CD4-positive, alpha-beta T cell treated with Interleukin-15 for 1 hour (primary cell): ENCODE results near the gene CFAP61.

Experiments used
- DNase-seq: peaks from one replicate; pipeline ENCODE4 v3.0.0-alpha.2; 2020

Gene CFAP61

GRCh38 chr20:20286061-20286460, 233.7 kb downstream of the CFAP61 start:
- DNase-seq: no peak

- DNase-seq: no peak
These were observed 237.0 kb downstream of the CFAP61 start for GRCh38 chr20:20289331-20289730.

- DNase-seq: no peak
These were observed 240.1 kb downstream of the CFAP61 start for GRCh38 chr20:20292472-20292871.

GRCh38 chr20:20293141-20293540, 240.8 kb downstream of the CFAP61 start:
- no peak for DNase-seq

DNA sequence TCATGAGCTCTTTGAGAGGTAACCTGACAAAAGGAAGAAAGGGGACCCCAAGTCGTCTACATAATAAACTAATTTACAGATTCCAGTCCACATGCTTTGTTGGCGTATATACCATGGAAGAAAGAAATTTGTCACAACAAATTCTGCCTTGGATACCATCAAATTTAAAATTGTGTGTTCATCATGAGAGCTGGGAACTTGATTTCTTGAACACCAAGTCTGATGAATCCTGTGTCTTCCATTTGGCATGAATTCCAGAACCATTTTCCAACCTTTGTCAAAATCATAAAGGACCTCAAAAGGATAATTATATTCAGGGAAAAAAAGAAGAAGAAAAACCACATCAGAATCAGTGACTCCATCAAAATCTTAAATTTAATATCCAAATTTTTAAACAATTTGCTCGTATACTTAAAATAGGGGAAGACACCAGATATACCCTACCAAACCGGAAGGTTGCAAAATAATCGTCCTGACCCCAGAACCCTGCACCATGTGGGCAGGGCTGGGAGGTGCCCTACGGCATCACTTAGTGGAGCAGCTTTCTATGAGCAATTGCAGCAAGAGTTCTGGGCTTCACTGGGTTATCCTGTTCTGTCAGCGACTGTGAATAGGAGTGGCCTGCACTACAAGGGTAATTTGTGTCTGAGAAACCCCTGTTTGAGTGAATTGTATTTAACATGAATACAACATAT, 241.5 kb downstream of the CFAP61 start:
- DNase-seq: no peak

- no peak for DNase-seq
These were observed 243.5 kb downstream of the CFAP61 start for GRCh38 chr20:20295621-20296498.

GRCh38 chr20:20297181-20297580, 244.8 kb downstream of the CFAP61 start:
- no peak for DNase-seq

- DNase-seq: no peak
These were observed 245.4 kb downstream of the CFAP61 start for GRCh38 chr20:20297752-20298151.

GRCh38 chr20:20299904-20300303, 247.6 kb downstream of the CFAP61 start:
- DNase-seq: no peak

DNA sequence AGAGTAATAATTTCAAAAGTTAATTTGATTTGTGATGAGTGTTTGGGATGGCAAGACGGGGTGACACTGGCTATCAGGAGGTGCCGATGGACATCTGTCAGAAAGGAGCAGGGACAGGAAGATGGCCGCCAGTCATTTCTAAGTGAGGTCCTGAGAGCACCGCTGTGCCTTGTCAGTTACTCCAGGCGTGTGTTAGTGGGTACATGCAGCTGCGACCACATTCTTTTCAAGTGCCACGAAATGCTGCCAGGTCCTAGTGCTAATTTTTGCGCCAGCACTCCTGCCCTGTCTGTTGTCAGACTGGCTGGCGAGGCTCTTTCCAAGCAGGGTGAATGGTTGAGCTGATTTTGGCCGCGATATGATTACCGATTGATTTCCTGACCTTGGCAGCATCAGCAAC, 251.0 kb downstream of the CFAP61 start:
- DNase-seq: no peak

DNA sequence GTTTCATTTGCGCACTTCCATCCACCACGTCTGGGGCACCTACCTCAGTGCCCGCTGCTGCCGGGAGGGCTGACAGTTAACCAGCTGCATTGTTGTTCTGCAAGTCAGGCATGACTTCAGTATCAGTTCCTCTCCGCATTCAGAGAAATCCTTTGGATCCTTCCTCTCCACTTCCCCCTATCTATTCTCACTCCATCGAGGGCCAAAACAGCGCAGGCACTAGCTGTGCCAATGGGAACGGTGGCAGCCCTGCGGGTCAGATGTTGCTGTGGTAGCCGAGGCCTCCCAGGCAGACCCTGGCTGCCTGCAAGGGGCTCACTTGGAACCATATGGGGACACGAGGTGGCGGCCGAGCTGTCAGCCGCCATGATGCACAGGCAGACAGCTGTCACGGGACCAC, 251.4 kb downstream of the CFAP61 start:
- no peak for DNase-seq

DNA sequence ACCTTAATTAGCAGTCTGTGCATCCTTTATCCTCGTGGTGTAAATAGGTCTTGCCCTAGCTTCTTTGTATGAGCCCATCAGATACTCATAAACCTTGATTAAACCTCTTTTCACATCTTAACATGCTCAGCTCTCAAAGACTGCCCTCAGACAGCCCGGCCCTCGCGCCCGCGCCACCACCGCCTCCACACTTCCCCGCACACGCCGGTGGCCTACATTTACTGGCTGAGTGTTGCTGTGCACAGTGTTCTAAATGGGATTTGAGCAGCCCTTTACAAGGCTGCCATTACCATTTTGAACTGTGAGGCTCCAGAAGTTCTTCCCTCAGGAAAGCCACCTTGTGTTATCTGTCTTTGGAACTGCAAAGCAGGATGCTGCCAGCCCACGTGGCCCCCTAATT, 252.6 kb downstream of the CFAP61 start:
- DNase-seq: no peak

GRCh38 chr20:20312562-20312961, 260.2 kb downstream of the CFAP61 start:
- no peak for DNase-seq

GRCh38 chr20:20317195-20317594, 264.9 kb downstream of the CFAP61 start:
- DNase-seq: no peak

- DNase-seq: no peak
These were observed 265.5 kb downstream of the CFAP61 start for GRCh38 chr20:20317621-20318364.

DNA sequence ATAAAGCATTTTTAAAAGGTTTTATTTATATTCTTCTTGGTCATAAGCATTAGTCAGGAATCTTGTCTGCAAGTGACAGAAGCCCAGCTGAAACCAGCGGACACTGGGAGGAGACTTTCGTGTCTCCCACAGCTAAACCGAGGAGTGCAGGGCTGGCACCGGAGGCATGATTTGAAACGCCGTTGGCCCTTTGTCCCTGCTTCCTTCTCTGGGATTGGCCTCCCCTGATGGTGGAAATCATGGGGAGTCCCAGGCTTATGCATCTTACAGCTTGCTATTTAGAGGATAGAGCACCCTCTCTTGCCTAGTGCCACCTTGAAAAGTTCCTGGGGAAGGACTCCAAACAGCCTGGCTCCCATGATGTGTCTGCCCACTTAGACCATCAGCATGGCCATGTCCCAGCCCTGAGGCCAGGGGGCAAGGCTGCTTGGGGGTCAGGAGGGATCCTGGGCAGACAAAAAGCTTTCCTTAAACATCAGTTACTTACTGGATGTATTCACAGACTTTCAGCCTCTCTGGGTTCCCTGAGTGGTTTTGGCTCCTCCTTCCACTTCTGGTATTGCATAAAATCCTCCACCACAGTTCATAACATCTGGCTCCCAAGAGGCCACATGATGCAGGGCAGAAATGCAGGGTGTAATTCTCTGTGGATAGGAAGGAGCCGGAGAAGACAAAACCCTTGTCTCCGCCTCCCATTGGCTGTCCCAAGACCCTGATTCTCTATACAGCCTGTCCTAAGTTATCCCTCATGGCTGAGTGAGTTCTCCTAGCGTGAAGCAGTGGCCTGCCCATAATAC, 266.2 kb downstream of the CFAP61 start:
- no peak for DNase-seq

- DNase-seq: no peak
These were observed 268.8 kb downstream of the CFAP61 start for GRCh38 chr20:20321134-20321533.

GRCh38 chr20:20321917-20322316, 269.6 kb downstream of the CFAP61 start:
- DNase-seq: no peak

GRCh38 chr20:20322912-20323311, 270.6 kb downstream of the CFAP61 start:
- no peak for DNase-seq

DNA sequence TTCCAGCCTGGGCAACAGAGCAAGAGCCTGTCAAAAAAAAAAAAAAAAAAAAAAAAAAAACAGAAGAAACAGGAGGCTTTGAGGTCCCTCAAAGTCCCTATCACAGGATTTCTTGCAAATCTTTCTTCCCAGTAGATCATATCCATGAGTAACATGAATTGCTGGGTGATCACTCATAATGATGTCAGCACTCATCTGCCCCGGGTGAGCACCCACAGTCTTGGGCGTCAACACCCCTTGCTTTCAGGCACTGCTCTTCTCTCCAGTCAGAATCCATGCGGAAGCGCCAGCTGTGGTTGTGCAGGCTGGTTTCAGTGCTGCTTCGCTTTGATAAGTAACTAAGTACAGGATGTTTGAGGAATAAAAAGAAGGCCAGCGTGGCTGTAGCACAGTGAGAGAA, 275.4 kb downstream of the CFAP61 start:
- no peak for DNase-seq

GRCh38 chr20:20329564-20329963, 277.2 kb downstream of the CFAP61 start:
- DNase-seq: no peak

DNA sequence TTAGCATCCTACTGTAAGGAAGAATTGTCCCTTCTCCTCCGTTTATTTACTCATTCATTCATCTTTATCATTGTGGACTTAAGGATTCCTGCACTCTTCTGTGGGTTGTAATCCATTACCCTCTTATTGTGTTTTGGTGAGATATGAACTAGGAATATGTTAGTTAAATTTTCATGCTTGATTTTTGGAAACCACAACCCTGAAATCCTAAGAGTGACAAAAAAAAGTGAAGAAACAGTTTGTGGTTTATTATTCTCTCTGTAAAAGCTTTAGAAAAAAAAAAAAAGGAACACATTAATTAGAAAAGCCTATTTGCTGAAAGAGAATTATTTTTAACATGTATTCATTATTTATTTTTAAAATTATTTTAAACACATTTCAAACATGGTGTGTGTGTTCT, 278.8 kb downstream of the CFAP61 start:
- no peak for DNase-seq

DNA sequence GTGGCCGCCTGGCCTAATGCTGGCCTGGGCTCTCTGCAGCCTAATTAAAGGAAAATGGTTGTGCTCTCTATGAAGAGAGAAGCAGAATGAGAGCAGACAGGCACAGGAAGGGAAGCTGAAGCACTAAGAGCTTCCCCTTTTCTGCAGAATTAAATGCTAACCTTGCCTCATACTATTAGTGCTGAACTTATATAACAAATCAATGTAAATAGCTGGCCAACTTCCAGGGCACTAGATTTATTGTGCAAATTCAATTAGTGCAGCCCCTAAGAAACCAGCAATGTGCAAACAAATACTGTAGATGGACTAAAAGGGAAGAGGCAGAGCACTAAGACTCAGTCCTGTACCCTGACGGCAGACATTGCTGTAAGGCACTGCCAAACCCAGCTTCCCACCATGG, 279.5 kb downstream of the CFAP61 start:
- DNase-seq: no peak
